WI38 (cell line): Measurements from ENCODE around the gene SHC4.

ENCODE experiments used
- H3K4me3 ChIP-seq: 2 replicates; pipeline ENCODE4 v1.5.1; 2011; ENCODE audit warnings: low read depth, mild to moderate bottlenecking, control low read depth, low read length
- TF ChIP-seq, protein P1 (sequence below): IDR thresholded peaks from 2 replicates; pipeline ENCODE4 v1.5.1; 2012; ENCODE audit warnings: low read depth, mild to moderate bottlenecking, control low read depth, low read length

Gene SHC4

GRCh38 chr15:48954538-48954937 is 9.2 kb downstream of the SHC4 start:
- H3K4me3 ChIP-seq, result no peak overlapping the region
- TF ChIP-seq, protein P1, sequence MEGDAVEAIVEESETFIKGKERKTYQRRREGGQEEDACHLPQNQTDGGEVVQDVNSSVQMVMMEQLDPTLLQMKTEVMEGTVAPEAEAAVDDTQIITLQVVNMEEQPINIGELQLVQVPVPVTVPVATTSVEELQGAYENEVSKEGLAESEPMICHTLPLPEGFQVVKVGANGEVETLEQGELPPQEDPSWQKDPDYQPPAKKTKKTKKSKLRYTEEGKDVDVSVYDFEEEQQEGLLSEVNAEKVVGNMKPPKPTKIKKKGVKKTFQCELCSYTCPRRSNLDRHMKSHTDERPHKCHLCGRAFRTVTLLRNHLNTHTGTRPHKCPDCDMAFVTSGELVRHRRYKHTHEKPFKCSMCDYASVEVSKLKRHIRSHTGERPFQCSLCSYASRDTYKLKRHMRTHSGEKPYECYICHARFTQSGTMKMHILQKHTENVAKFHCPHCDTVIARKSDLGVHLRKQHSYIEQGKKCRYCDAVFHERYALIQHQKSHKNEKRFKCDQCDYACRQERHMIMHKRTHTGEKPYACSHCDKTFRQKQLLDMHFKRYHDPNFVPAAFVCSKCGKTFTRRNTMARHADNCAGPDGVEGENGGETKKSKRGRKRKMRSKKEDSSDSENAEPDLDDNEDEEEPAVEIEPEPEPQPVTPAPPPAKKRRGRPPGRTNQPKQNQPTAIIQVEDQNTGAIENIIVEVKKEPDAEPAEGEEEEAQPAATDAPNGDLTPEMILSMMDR, result no peak

- TF ChIP-seq, protein P1, result no peak
- H3K4me3 ChIP-seq, result no peak overlapping the region
Observed at GRCh38 chr15:48946840-48947187, 16.9 kb downstream of the SHC4 start.

DNA sequence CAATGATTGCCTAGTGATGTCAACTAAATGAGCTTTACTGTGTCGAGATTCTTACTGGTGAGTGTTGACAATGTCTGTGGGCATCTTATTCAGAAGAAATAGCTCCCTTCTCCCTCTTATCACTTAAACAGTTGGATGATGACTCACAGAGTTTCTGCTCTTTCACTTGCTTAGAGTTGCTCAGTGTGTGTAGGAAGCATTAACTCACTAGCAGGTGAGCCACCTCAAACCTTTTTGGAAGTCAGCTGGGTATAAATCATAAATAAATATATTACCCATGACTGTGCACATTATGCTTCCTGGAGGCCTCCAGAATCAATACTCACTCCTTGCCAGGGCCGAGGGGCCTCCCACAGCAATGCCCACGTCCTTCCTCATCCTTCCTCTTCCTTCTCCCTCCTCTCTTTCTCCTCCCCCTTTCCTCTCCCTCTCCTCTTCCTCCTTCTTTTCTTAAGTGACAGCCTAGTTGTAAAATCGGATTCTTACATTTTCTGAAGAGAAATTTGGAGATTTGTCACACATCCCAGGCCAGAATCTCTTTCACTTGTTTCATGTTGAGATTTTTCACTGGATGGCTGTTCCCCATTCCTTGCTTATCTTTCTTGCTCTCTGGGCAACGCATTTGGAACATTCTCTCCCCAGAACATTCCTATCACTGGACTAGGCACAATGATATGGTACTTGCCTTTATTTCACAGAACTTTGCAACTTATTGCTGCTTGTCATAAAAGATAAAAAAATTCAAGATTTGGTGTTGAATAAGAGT is 17.5 kb downstream of the SHC4 start:
- H3K4me3 ChIP-seq, result no peak overlapping the region
- TF ChIP-seq, protein P1, result no peak

DNA sequence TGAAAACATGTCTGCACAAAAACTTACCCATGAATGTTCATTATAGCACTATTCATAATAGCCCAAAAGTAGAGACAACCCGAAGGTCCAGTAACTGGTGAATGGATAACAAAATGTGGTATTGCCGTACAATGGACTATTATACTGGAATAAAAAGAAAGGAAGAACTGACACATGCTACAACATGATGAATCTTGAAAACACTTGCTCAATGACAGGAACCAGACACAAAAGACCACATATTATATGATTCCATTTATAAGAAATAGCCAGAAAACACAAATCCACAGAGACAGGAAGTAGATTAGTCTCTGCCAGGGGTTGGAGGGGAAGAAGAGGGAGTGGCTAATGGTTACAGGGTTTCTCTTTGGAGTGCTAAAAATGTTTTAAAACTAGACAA is 18.3 kb downstream of the SHC4 start:
- H3K4me3 ChIP-seq, result no peak overlapping the region
- TF ChIP-seq, protein P1, result no peak

- H3K4me3 ChIP-seq, result no peak overlapping the region
- TF ChIP-seq, protein P1, result no peak
Observed at GRCh38 chr15:48941904-48942303, 21.8 kb downstream of the SHC4 start.

DNA sequence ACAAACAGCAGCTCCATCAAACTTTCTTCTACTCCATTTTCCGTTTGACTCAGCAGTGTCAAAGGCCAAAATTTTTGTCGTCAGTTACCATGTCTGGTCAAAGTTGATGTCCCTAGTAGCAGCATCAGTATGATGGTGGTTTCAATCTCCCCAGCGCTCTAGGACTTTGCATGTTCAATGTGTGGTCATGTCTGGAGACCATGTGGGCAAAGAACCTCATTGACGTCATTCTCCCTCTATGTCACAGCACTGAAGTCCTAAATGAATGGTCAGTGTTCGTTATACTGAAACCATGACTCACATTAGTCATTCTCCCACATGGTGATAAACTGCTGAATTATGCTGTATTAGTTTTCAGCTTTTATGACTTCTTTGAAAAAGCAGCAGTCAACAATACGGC is 23.2 kb downstream of the SHC4 start:
- H3K4me3 ChIP-seq, result no peak overlapping the region
- TF ChIP-seq, protein P1, result no peak

DNA sequence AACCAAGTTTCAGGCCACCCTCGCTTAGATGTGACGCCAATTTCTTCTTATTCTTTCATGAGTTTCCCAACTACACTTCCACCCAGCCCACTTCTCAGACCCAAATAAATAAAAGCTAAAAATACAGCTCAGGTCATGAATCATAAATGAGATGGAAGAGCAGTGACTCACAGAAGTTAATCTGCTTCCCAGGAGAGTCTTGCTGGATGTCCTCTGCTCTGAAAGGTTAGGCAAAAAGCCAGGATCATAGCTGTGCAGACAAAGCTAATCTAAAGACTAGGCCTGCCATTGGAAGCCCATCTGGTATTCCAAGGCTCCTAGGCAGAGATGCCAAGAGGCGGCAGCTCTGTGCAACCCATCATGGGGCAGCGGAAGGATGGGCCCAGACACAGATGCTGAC is 24.1 kb downstream of the SHC4 start:
- TF ChIP-seq, protein P1, result no peak

More for the DNA sequence above, 24.1 kb downstream of the SHC4 start:
- H3K4me3 ChIP-seq, result no peak overlapping the region
